Activated naive CD8-positive, alpha-beta T cell treated with anti-CD3 and anti-CD28 coated beads, Interleukin-2, amount 50 U/mL, for 16 hours (primary cell): ENCODE results near the gene BAHCC1.

Source experiments
- DNase-seq: peaks from one replicate; pipeline ENCODE4 v3.0.0-alpha.2; 2020; ENCODE audit warnings: low read depth, low spot score

Gene BAHCC1

GRCh38 chr17:81427173-81428120, 32.2 kb downstream of the BAHCC1 start:
- no peak for DNase-seq

GRCh38 chr17:81428121-81428515, 32.9 kb downstream of the BAHCC1 start:
- DNase-seq, result no peak

- no peak for DNase-seq
Measured at GRCh38 chr17:81428516-81428915, 33.3 kb downstream of the BAHCC1 start.

DNA sequence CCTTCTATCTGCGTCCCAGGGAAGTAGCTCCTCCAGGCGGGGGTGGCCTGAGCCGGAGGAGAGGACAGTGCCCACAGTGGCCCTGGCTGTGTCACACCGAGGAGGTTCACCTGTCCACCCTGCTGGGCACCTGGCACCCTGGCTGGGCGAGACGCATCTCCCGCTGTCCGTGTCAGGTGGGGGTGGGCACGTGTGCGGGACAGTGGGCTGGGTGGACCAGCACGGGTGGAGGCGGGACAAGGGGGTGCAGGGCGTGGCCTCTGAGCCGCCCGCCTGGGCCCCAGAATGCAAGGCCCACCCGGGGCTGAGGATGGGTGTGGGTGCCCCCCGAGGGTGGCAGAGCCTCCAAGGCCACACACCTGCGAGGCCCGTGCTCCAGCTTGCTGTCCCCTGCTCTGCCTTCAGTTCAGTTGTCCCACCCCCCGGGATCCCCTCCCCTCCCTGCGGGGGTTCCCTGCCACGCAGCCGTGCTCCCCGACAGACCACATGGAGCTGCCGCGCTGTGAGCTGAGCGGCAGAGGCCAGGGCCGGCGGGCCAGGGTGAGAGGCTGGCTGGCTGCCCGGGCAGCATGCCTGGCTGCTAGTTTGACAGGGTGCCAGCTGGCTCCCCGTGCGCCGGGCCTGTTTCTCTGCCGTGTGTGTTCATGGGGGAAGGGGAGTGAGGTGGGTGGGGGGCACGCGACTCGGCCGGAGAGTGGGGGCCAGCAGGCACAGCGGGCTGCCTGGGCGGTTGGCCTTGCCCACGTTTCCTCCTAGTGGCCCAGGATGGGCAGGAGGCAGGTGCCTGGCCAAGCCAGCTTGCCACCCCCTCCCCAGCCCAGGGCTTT, 33.9 kb downstream of the BAHCC1 start:
- no peak for DNase-seq

DNA sequence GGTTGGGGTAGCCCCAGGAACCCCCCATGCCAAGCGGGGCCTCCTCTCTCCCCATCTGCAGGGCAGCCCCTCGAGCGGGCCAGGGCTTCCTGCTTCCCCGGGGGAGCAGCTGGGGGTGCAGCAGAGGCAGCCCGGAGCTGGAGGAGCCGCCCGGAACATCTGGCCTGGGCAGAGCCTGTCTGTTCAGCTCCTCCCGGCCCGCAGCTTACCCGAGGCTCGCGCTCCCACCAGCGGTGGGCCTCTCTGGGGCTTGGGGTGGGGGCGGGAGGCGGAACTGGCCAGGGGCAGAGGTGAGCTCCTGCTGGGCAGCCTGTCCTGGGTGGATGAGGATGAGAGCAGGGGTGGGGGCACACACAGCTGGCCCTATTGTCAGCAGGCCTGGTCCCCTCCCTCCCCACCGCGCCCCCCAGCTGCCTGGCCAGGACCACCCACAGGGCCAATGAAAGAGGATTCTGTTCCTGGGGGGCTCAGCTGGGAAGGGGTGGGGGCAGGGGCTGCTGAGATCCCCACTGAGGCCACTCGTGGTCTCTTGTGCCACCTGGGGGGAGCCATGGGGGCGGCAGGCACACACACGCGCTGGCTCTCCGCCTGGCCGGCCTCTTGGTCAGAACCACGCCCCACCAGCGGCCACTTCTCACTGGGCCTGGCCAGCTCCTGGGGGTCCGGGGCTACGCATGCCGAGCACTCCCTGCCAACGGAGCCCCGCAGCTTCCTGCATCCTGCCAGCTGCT, 34.7 kb downstream of the BAHCC1 start:
- no peak for DNase-seq

DNA sequence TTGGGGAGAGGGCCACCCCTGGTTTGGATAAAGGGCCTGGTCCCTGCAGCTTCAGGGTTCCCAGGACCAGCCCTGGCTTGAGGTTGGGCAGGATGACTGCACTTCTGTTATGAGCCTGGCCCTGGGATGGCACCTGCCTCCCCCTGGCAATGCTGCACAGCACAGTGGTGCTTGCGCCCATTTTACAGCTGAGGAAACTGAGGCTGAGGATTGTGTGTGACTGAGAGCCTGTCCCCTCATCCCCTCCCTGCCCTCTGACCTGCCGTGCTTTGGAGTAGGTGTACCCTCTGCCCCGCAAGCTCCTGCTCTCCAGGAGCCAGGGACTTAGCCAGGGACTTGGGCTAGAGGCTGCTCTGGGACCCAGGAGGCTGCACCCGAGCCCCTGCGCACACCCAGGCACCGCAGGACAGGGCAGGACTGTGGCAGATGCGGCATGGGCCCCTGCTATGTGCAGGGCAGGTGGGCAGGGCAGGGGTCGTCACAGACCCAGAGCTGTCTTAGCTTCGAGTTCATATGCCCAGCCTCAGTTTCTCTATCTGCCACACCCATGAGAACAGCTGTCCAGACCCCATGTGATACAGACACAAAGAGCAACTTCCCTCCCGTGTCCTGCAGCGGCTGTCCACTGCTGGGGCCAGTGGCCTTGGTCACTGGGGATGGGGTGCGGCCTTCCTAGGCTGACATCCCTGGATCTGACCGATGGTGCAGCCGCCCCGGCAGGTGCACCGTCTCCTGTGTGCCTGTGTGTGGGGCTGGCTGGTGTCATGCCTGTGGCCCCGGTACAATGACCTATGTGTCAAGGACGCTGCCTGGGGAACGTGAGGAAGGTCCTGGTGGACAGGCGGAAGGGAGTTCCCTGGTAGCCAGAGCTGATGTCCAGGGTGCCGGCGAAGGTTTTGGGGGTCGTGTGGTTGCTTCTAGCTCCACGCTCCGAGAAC, 36.6 kb downstream of the BAHCC1 start:
- DNase-seq, result no peak

GRCh38 chr17:81432941-81433340, 37.7 kb downstream of the BAHCC1 start:
- no peak for DNase-seq

- DNase-seq, result no peak
Measured at GRCh38 chr17:81433656-81434055, 38.4 kb downstream of the BAHCC1 start.

DNA sequence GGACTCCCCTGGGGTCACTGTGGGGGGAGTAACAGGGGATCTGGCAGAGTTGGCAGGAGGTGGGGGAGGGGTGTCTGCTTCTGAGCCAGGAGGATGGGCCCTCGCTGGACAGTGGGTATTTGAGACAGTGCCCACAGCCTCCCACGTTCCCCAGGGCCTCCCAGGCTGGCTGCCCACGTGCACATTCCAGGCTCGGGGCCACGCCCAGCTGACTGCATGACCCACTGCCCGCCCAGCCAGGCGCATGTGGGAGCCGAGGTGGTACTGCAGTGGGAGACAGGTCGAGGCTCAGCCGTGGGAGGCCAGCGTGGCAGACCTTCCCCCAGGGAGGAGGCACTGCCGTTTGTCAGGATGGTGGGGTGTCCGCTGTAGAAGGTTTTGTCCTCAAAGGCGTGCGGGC, 38.8 kb downstream of the BAHCC1 start:
- no peak for DNase-seq

- DNase-seq, result no peak
Measured at GRCh38 chr17:81434681-81435417, 39.6 kb downstream of the BAHCC1 start.

GRCh38 chr17:81435652-81436293, 40.5 kb downstream of the BAHCC1 start:
- no peak for DNase-seq

DNA sequence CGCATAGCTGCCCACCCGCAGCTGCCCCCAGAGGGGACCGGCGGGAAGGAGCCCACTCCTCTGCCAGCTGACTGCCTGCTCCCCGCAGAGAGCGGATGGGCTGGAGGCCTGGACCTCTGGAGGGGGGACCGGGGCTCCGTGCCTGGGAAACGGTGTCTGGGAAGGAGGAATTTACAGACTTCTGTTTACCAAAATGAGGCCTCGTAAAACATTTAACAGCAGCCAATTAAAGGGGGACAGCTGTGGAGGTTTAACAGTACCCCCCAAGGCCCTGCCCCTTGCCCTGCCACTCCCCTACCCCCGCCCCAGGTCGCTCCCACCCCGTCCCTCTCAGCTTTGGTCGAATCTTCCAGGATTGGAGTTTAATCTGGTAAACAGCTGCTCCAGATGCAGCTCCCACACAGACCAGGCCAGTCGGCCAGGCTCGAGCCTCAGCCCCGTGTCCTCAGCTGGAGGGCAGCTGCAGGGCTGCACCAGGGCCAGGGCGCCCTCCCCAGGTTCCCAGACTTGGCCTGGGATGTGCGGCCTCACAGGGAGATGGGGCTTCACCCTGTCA, 41.1 kb downstream of the BAHCC1 start:
- no peak for DNase-seq

GRCh38 chr17:81437191-81437651, 42.0 kb downstream of the BAHCC1 start:
- DNase-seq, result no peak

GRCh38 chr17:81438007-81438659, 42.9 kb downstream of the BAHCC1 start:
- no peak for DNase-seq

GRCh38 chr17:81438688-81439087, 43.4 kb downstream of the BAHCC1 start:
- no peak for DNase-seq

DNA sequence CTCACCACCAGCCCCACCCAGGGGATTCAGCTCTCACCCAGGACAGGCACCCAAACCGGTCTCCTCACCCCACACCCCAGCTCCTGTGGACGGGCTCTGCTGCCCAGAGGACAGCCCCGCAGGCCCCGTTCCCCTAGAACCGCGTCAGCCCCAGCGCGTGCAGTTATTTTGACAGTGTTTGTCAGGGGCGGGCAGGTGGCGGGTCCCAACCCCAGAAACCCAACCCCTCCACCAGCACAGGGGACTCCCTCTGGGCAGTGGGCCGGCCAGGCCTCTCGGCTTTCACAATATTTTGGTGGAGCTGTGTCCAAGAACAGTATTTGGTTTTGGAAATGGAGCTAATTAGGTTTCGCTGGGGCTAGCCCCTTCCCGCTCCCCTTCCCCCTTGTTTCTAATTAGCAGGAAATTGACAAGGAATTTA, 44.8 kb downstream of the BAHCC1 start:
- DNase-seq, result no peak

DNA sequence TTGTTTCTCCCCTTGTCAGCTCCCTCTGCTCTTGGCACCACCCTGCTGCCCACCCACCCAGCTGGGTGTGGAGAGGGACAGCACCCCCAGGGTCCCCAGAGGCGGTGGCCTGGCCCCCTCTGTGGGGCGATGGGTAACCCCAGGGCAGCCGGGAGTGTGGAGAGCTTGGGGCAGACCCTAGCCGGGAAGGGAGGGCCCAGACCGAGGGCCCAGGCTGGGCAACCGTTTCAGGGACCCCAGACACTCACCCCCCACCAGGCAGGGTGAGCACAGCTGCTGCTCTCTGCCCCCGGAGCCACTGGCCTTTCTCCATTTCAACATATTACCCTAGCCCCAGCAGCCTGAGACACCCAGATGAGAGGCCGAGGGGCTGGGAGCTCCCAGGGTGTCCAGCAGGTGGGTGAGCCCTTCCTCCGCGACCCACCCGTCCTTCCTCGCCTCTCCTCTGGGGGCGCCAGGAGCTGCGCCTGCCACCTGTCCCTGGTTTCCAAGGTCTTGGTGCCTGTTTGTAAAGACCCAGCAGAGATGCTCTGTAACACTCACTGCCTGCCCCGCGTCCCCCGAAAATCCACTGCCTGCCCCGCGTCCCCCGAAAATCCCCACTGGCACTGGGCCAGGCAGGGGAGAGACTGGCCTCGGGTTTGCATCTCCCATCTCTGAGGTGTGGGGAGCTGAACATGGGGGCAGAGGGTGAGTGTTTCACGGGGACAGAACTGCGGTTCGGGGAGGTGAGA, 45.4 kb downstream of the BAHCC1 start:
- DNase-seq, result no peak

DNA sequence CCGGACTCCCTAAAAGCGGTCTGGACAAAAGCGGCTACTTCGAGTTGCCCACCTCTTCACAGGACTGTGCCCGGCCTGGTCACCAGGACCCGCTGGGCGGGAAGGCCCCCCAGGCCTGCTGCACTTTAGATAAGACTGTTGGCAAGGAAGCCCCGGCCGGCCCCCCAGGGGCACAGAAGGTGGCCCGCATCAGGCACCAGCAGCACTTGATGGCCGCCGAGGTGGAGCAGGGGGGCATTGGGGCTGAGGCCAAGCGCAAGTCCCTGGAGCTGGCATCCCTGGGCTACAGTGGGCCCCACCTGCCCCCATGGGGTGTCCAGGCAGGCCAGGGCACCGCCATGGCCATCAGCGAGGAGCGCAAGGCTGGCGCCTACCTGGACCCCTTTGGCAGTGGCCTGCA, 47.5 kb downstream of the BAHCC1 start:
- no peak for DNase-seq
